ENCODE measurements around the gene AGBL2.

AGBL2 gene

DNA sequence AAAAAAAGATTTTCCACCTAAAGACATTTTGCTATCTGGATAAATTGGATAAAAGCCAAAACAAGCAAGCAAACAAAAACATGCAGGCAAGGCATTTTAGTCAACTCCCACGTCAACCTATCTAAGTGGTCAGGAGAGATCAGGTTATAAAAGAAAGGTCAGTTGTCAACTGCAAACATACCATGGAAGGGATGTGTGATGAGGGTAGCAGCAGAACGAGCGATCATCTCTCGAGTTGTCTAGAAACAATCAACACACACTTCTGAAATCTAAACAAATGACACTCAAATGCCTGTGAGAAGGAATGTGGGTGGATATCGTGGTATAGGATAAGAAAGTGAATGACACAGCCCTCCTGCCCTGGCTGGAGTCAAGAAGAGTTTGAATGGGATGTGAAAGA lies 83.7 kb downstream of the AGBL2 start:
- DNase-seq (ENCODE audit: low read depth in 2 of 2), result no peak

DNA sequence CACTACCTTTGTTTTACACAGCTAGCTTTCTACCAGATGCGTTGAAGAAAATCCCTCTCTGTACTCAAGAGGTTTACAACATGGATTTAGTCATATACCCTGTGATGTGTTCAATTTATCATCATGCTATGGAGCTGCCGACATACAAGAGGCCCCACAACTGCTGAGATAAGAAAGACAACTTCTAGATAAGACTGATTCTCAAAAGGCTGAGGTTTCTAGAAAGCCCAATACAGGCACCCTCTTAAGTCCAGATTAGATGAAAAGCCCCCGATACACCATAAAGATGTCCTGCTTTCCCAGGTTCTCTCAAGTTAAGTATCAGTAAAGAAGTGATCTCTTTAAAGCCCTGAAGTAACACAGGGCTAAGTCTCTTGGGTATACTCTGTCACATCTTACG lies 87.1 kb downstream of the AGBL2 start:
- no peak for DNase-seq (ENCODE audit: low read depth in 2 of 2)

DNA sequence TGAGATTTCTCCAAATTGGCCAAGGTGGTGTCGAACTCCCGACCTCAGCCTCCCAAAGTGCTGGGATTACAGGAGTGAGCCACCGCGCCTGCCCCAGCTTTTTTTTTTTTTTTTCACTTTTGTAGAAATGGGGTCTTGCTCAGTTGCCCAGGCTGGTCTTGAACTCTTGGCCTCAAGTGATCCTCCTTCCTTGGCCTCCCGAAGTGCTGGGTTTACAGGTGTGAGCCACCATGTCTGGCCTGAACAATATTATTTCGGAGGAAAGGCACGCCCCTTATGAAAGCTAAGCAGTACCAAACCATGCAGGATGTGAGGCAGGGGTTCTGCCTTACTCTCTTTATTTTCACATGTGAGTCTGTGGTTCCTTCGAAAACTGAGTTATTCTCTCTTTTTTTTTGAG lies 88.9 kb downstream of the AGBL2 start:
- DNase-seq (ENCODE audit: low read depth in 2 of 2), result no peak

DNA sequence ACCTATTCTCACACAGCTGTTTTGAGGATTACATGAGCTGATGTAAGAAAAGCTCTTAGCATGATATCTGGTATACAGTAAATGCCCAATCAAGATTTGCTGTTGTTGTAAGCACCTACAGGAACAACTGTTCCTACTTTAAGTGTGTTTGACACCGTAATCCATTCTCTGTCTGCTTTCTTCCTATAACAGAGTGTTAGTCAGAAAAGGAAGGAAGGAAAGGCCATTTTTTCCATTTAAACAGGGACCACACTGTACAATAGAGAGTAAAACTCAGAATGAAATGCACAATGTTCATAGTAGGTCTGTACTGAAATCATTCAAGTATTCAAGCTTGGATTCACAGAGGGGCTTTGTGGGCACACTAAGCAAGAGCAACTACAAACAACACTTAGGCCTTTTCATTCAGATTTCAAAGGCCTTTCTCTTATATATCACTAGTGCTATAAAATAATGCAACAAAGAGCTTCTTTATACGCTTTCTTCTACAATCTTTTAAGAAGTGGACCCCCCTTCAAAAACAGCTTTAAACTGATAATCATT lies 94.3 kb downstream of the AGBL2 start:
- DNase-seq (ENCODE audit: low read depth in 2 of 2), result no peak

DNA sequence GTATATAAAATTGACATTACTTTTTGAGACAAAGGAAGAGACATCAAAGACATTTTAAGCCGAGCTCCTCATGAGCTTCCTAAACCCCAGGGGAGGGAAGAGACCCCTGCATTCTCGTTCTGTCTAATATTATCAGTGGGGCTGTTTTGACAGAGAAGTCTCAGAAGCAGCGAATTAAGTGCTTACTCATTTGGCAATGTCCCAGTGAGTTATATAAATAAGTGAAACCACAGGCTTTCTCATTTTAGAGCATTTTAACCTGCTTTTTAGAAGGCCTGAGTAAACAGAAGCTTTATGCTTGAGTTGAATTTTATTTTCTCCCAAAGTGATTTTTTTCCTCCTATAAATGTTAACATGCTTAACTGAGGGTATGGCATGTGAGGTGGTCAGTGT lies 97.8 kb downstream of the AGBL2 start:
- no peak for DNase-seq (ENCODE audit: low read depth in 2 of 2)

DNA sequence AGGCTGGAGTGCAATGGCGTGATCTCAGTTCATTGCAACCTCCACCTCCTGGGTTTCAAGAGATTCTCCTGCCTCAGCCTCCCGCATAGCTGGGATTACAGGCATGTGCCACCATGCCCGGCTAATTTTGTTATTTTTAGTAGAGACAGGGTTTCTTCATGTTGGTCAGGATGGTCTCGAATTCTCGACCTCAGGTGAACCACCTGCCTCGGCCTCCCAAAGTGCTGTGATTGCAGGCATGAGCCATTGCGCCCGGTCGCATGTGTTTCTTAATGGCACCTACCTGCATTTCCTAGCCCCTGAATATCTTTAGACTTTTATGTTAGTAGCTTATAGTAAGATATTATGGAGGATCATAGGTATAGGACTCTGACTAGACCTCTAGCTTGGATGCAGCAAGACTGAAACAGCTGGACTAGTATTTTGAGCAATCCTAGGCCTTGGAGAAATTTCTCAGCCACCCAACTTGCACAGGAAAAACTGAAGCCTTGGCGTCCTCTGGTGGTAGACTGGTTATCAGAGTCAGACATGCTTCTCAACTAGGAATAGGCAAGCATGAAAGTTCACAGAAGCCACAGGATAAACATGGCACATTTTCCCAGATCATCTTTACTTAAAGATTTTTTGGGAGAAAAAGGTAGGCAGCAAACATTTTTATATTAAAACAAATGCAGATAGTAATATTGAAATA lies 98.3 kb downstream of the AGBL2 start:
- DNase-seq (ENCODE audit: low read depth in 2 of 2), result no peak

DNA sequence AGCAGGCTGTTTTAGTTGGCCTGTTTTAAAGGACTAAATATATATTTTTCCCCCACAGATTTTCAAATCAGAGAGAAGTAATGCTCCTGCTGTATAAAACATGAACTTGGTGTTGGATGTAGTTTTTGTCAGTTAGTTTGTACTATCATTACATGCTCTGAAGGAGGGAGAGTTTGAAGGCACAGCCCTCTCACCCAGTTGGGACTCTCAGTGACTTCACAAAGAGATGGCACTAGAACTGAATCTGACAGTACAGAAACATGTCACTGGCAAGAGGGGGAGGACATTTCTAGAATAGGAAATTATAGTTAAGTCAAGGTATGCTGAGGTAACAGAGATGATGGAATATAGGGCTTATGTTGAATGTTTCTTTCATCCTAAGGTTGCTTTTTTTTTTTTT lies 99.9 kb downstream of the AGBL2 start:
- no peak for DNase-seq (ENCODE audit: low read depth in 2 of 2)

DNA sequence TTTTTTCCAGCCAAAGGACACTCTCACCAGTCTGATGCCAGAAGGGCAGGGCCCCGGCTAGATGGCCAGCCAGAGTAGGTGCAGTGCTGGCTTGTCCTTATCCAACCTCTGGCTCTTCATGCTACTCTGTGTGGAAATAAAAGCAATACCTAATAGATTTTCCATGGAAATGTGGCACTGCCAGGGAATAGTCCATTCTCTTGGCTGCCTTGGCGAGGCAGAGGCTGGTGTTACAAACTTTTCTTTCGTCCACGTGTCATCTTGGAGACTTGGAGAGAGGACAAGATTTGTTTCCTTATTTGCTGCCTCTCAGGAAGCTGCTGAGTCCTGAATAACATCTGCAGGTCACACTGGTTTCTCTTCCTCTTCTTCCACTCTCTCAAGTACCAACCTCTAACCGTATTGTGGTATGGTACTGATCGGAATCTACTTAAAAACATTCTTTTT lies 103.8 kb downstream of the AGBL2 start:
- no peak for DNase-seq (ENCODE audit: low read depth in 2 of 2)

DNA sequence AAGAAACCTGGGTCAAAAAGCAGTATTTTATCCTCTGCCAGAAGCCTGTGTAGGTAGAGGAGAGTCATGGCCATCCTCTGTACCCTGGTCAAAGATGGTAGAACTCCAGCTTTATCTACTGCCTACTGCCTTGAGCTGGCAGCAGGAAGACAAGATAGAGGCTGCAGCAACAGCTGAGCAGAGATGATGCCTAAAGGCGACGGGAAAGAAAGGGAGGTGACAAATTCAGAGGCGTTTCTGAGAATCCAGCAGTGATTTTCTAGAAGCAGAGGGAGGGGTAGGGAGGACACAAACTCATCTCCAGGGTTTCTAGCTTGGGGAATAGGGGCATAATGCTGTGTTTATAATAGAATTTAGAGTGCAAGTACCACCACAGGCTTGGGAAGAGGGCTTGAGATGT lies 105.5 kb downstream of the AGBL2 start:
- no peak for DNase-seq (ENCODE audit: low read depth in 2 of 2)

Data from stimulated activated CD8-positive, alpha-beta memory T cell treated with anti-CD3 and anti-CD28 coated beads, Interleukin-2, amount 100 ng/mL, for 48 hours (primary cell).